ENCODE results near the gene KNCN. TPM values are rescaled to one million over a fixed set of nuclear protein-coding genes. Genes with fewer than 3 reads are reported as not detected.

Gene KNCN
- total RNA-seq, 1 experiment from 2014 or later: not detected

DNA sequence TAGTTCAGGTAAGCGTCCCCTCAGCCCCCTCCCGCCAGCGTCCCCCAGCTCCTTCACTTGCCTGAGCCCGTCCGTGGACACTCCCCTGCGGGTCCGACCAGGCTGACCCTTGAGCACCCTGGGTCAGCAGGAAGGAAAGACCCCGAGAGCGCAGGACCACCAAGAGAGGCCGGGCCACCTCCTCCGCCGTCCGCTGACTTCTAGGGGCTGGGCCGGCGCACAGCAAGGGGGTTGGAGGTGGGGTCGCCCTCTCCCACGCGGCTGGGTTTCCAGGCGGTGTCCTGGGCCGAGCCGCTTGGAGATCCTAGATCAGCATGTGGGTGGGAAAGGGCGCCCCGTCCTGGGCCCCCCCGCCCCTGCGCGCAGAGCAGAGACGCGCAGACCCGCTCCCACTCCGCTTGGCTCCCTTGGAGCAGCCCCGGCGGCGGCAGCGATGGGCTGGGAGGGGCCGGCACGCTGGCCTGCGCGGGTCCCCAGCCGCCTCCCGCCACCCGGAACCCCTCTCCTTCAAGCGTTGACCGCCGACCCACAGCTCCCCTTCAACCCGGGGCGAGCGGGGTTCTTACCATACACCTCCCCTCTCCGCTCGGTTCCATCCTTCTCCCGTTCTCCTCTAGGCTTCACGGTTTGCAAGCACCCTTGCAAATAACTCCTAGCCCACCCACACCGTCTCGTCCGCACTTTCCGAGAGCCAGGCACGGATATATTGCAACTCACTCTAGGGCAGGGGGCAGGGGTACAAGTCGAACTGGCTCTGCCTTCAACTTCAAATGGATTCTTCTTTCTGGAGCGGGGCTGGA, 7.5 kb downstream of the KNCN start:
- no peaks in the 10 kb centered on the region for H3K9me3 Mint-ChIP-seq (ENCODE audit: low read depth, unreplicated experiment)
- H3K4me3 Mint-ChIP-seq (ENCODE audit: low read depth, unreplicated experiment): no peak overlapping the region
- H3K36me3 Mint-ChIP-seq (ENCODE audit: insufficient read depth, unreplicated experiment): no peaks in the 10 kb centered on the region
- intact Hi-C loops (cut with micrococcal nuclease; ENCODE audit: unreplicated experiment): no loop called here
- H3K27me3 Mint-ChIP-seq (ENCODE audit: unreplicated experiment): peaks cover 84% of the 10 kb centered on the region
- CTCF ChIA-PET: no interaction called here
- TF ChIP-seq CTCF (IDR thresholded peaks at IDR 0.05; ENCODE audit: unreplicated experiment): no peak
- no peak for DNase-seq
- H3K4me1 Mint-ChIP-seq (ENCODE audit: low read depth, unreplicated experiment): peaks cover under 1% of the 10 kb centered on the region
- BruUV-seq (replicated peaks): no TSS peak
- H3K27ac Mint-ChIP-seq (ENCODE audit: unreplicated experiment): no peak overlapping the region

DNA sequence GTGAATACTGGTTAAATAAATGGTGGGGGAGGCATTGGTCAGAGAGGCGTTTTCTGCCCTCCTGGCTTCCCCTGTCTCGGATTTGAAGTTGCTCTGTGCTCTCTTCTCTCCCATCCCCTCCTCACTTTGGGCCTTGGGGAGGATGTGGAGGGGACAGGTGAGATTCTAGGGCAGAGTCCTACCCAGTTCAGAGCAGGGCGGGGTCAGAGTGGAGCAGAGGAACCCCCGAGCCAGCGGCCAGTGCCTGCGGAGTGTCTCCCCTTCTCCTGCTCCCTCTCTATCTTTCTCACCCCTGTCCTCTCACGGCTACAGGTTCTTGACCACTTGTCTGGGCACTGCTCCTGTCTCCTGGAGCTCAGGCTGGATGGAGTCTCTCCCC, 8.1 kb downstream of the KNCN start:
- Mint-ChIP-seq H3K4me3 (ENCODE audit: low read depth, unreplicated experiment) (no peak overlapping the region), H3K36me3 (ENCODE audit: insufficient read depth, unreplicated experiment) (no peaks in the 10 kb centered on the region), H3K4me1 (ENCODE audit: low read depth, unreplicated experiment) (no peaks in the 10 kb centered on the region), H3K27ac (ENCODE audit: unreplicated experiment) (no peak overlapping the region), H3K27me3 (ENCODE audit: unreplicated experiment) (peaks cover 79% of the 10 kb centered on the region), H3K9me3 (ENCODE audit: low read depth, unreplicated experiment) (no peaks in the 10 kb centered on the region)
- intact Hi-C loops (cut with micrococcal nuclease; ENCODE audit: unreplicated experiment): no loop called here
- no peak for TF ChIP-seq CTCF (IDR thresholded peaks at IDR 0.05; ENCODE audit: unreplicated experiment)
- BruUV-seq (replicated peaks): no TSS peak
- CTCF ChIA-PET: no interaction called here
- no peak for DNase-seq

DNA sequence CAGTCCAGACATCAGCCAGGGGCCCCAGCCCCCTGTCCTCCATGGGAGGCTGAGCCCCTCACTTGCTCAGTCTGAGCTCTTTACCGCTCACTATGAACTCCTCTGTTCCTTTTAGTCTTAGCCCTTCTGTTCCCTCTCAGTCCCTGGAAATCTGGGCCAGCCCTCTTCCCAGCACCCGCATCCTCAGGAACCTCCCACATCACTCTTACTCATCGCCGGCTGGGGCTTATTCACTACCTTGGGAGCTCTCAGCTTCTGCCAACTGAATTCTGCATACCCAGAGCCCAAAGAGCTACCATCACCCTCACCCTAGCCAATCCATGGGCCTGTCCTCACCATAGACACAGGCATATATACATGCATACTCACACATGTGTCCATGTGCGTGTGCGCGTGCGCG, 11.5 kb downstream of the KNCN start:
- Mint-ChIP-seq H3K4me3 (ENCODE audit: low read depth, unreplicated experiment) (no peak overlapping the region), H3K4me1 (ENCODE audit: low read depth, unreplicated experiment) (no peaks in the 10 kb centered on the region), H3K27ac (ENCODE audit: unreplicated experiment) (no peak overlapping the region), H3K36me3 (ENCODE audit: insufficient read depth, unreplicated experiment) (no peaks in the 10 kb centered on the region), H3K9me3 (ENCODE audit: low read depth, unreplicated experiment) (no peaks in the 10 kb centered on the region), H3K27me3 (ENCODE audit: unreplicated experiment) (peaks cover 76% of the 10 kb centered on the region)
- no peak for TF ChIP-seq CTCF (IDR thresholded peaks at IDR 0.05; ENCODE audit: unreplicated experiment)
- DNase-seq: no peak
- no TSS peak for BruUV-seq (replicated peaks)
- CTCF ChIA-PET: no interaction called here
- intact Hi-C loops (cut with micrococcal nuclease; ENCODE audit: unreplicated experiment): no loop called here

DNA sequence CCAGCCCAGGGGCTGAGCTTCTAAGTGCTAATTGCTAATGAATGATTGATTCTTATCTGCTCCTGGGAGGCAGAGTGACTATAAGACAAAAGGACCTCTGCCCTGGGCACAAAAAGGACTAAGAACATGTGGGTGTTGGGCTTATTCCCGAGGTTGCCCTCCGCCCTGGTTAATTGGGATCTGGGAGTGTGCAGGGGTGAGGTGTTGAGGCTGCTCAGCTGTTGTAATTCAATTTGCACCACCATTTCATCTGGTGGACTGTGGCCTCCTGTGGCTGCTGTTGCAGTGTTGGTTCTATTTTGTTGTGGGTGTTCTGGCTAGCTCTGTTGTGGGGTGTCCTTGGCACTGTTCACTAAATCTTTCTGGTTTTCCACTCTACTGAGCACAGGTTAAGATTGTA, 13.3 kb downstream of the KNCN start:
- Mint-ChIP-seq H3K27ac (ENCODE audit: unreplicated experiment) (no peak overlapping the region), H3K9me3 (ENCODE audit: low read depth, unreplicated experiment) (no peaks in the 10 kb centered on the region), H3K4me1 (ENCODE audit: low read depth, unreplicated experiment) (no peaks in the 10 kb centered on the region), H3K36me3 (ENCODE audit: insufficient read depth, unreplicated experiment) (peaks cover 5% of the 10 kb centered on the region), H3K4me3 (ENCODE audit: low read depth, unreplicated experiment) (no peak overlapping the region), H3K27me3 (ENCODE audit: unreplicated experiment) (peaks cover 76% of the 10 kb centered on the region)
- intact Hi-C loops (cut with micrococcal nuclease; ENCODE audit: unreplicated experiment): no loop called here
- DNase-seq: no peak
- CTCF ChIA-PET: interaction anchor here (0.8 to 0.9 kb wide), 2 partner anchors 9 to 11 kb away, joined by 3 read pairs; no protein-coding TSS in a partner anchor
- BruUV-seq (replicated peaks): no TSS peak
- TF ChIP-seq CTCF (IDR thresholded peaks at IDR 0.05; ENCODE audit: unreplicated experiment): no peak

Measured in Calu3 (cell line).